Upper lobe of left lung (tissue), 4 donors: ENCODE data around the gene KRT8.

Source experiments
- CTCF ChIP-seq, 6 experiments: fragments of 450-650 bp in 4 of 6; fragments of 200-600 bp in 2 of 6; sonication (generic) in 2 of 6; IDR thresholded peaks; one replicate each; pipeline ENCODE4 v1.5.1; 2016 to 2019; ENCODE audit warnings: antibody characterized with exemption in 6 of 6
- POLR2AphosphoS5 ChIP-seq, 2 donors: sonication (generic); formaldehyde crosslinking; IDR thresholded peaks; one replicate each; pipeline ENCODE4 v1.5.1; 2017; ENCODE audit warnings: antibody characterized with exemption in 2 of 2

GRCh38 chr12:52847335-52848102 lies 57.4 kb downstream of the KRT8 start:
- TF ChIP-seq CTCF (IDR thresholded peaks at IDR 0.05) (no peak), POLR2AphosphoS5 (IDR thresholded peaks at IDR 0.05) (no peak)
